RWPE1 (cell line): ENCODE data around the gene INPP4B.
"Not testable (repeated sequence)": the region's sequence is repeated elsewhere in the genome, so short reads cannot be mapped to it uniquely, and the experiment has no call there.

Experiments used
- CTCF ChIA-PET: fragments of 350-600 bp; sonication (Branson Sonifier 250); formaldehyde crosslinking; extraction: SDS; loops from one replicate; lab custom pipeline; 2021; lab: Yijun Ruan, JAX
- POLR2A ChIA-PET: fragments of 400-600 bp; formaldehyde crosslinking; extraction: SDS; loops from one replicate; lab custom pipeline; 2020; ENCODE audit warnings: antibody characterized with exemption; ENCODE audit not compliant: low non-redundant PET; lab: Yijun Ruan, JAX
- DNase-seq: peaks from one replicate; pipeline ENCODE4 v3.0.0; 2012; ENCODE audit warnings: low spot score
- H3K27ac ChIP-seq: fragments of 450-650 bp; 2 replicates; pipeline ENCODE4 v1.5.1; 2017
- TF ChIP-seq, protein P1 (sequence below): fragments of 450-650 bp; conservative IDR thresholded peaks from 2 replicates; pipeline ENCODE4 v1.5.1; 2017; ENCODE audit warnings: low read depth, mild to moderate bottlenecking

The INPP4B gene

DNA sequence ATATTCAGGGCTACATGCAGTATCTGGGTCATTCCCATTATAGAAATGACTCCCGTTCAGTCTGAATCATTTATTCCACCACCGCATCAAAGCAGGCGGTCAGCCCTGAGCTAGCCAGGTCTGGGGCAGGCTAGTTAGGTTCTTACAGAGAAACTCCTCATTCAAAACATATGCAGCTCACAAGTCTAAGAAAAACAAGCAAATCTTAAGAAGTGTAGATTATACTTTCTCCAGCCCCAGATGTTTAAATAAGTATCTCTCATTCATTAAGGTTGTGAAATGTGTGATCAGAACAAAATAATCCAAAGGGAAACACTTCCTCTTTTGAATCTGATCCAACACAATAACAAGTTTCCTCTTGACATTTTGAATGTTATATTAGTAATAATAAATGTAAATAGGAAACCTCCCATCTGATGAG lies 441.9 kb downstream of the INPP4B start:
- POLR2A ChIA-PET: no interaction called here
- TF ChIP-seq, protein P1, sequence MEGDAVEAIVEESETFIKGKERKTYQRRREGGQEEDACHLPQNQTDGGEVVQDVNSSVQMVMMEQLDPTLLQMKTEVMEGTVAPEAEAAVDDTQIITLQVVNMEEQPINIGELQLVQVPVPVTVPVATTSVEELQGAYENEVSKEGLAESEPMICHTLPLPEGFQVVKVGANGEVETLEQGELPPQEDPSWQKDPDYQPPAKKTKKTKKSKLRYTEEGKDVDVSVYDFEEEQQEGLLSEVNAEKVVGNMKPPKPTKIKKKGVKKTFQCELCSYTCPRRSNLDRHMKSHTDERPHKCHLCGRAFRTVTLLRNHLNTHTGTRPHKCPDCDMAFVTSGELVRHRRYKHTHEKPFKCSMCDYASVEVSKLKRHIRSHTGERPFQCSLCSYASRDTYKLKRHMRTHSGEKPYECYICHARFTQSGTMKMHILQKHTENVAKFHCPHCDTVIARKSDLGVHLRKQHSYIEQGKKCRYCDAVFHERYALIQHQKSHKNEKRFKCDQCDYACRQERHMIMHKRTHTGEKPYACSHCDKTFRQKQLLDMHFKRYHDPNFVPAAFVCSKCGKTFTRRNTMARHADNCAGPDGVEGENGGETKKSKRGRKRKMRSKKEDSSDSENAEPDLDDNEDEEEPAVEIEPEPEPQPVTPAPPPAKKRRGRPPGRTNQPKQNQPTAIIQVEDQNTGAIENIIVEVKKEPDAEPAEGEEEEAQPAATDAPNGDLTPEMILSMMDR: no peak
- DNase-seq: peak; percentile 52
- H3K27ac ChIP-seq: no peak overlapping the region
- CTCF ChIA-PET: no interaction called here

DNA sequence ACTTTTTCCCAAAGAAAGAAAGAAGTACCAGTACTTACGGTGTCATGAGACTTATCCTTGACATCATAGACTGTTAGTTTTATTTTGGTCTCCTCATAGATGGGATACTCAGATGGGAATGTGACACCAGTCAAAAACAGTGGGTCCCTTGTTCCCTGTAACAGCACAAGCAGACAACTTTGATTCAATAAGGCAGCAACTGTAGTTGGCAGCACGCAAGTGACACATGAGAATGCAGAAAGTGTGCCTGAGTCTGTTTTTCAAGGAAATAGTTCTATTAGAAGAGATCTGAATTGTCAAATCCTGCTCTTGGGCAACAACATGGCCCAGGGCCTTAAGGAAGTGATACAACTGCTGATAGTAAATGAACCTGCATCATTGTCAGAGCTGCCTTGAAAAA lies 443.2 kb downstream of the INPP4B start:
- ChIA-PET POLR2A (no interaction called here), CTCF (interaction anchor here (0.5 to 1.0 kb wide), 3 partner anchors 11 to 244 kb away, joined by 3 to 4 read pairs (median 3); no protein-coding TSS in a partner anchor)
- H3K27ac ChIP-seq: no peak overlapping the region
- no peak for DNase-seq
- TF ChIP-seq, protein P1: no peak

DNA sequence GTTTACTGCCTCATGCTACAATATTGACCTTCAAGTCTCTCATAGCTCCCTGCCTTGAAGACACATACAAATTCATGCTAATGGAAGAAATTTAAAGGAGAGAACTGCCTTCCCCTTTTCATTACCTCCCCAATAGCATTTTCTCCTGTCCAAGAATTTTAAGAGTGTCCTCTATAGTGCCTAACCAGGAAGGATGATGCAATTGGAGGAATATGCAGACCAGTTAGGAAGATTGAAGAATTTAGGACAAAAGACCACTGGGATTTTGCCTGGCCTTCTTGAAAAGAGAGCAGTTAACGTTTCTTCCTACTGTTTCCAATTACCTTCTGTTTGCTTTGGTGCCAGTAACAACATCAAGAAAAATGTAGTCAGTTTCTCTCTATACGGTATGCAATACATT lies 443.9 kb downstream of the INPP4B start:
- H3K27ac ChIP-seq: no peak overlapping the region
- TF ChIP-seq, protein P1: no peak
- ChIA-PET CTCF (no interaction called here), POLR2A (no interaction called here)
- no peak for DNase-seq

DNA sequence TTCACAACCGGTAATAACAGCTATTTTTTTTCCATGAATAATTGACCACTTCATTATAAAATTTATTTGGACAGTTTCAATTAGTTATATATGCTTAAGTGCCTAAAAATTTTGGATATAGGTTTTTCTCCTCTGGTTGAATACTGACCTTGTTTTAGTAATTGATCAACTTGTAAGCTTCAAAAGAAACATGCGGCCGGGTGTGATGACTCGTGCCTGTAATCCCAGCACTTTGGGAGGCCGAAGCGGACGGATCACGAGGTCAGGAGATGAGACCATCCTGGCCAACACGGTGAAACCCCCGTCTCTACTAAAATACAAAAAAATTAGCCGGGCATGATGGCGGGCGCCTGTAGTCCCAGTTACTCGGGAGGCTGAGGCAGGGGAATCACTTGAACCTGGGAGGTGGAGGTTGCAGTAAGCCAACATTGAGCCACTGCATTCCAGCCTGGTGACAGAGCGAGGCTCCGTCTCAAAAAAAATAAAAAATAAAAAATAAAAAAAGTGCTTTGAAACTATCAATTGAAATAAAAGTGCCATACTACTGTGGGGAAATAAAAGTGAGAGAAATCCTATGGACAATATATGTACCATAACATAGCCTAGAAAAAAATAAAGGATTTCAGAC lies 448.6 kb downstream of the INPP4B start:
- POLR2A ChIA-PET, DNase-seq, CTCF ChIA-PET: not testable (repeated sequence)
- 0 out of 2 replicates have a peak overlapping the region, but pooled peaks have one; percentile 32 for H3K27ac ChIP-seq

DNA sequence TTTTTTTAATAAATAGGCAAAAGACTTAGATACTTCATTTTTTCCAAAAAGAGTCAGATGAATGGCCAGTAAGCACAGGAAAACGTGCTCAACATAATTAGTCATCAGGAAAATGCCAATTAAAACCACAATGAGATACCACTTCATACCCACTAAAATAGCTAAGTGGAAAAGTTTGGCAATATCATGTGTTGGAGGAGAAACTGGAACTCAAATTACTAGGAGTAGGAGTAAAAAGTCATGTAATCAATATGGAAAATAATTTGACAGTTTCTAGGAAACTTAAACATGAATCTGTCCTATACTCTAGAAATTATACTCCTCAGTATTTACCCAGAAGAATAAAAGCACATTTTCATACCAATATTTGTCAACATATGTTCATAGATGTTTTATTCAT lies 449.8 kb downstream of the INPP4B start:
- H3K27ac ChIP-seq: no peak overlapping the region
- ChIA-PET CTCF (no interaction called here), POLR2A (no interaction called here)
- TF ChIP-seq, protein P1: no peak
- DNase-seq: no peak

GRCh38 chr4:142393127-142393526 lies 453.0 kb downstream of the INPP4B start:
- H3K27ac ChIP-seq: no peak overlapping the region
- ChIA-PET POLR2A (no interaction called here), CTCF (no interaction called here)
- DNase-seq: no peak
- TF ChIP-seq, protein P1: no peak

DNA sequence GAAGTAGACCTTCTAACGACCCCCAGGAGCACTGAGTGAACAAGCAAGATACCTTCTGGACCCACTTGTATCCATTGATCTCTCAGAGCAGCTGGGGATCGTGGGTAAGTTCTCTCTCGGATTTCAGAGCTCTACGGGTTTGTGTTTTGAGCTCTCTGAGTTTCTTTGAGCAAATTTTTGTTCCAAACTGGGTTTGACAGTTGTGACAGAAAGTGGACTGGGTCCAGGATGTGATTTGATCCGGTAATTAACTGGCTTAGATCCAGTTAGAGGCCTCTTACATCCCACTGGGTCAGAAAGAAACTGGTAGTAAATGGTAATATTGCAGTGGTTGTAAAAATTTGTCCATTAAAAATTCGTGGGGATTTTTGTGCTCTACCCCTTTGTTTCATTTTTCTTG lies 459.2 kb downstream of the INPP4B start:
- CTCF ChIA-PET: no interaction called here
- DNase-seq: no peak
- TF ChIP-seq, protein P1: no peak
- no peak overlapping the region for H3K27ac ChIP-seq
- POLR2A ChIA-PET: no interaction called here
